NCI-H1092 treated with DMSO at 0.1 percent for 48 hours (cell line): ENCODE data around the gene EPC2.
"Not testable (repeated sequence)": the region's sequence is repeated elsewhere in the genome, so short reads cannot be mapped to it uniquely, and the experiment has no call there.

Experiments
- DNase-seq: peaks from one replicate; lab custom pipeline; 2025; lab: John Stamatoyannopoulos, UW

EPC2 gene

DNA sequence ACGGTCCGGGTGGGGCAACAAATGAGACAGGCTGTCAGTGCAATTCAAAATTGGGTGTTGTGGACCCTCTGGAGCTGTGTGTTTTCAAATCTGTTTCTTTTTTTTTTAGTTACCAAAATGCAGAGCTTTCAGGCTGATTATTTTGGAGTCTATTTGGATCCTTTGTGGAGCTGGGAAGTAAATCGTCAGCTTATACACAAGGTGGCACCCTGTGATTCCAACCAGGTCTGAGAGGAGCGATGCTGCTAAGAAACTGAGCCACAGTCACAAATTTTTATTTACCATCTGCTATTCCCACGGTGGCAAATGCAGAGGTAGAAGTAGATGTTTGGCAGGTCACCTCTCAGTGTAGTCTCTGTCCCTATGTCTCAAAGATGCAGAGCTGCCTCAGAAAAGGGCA lies 3.8 kb upstream of the EPC2 start:
- DNase-seq = peak; percentile 3

DNA sequence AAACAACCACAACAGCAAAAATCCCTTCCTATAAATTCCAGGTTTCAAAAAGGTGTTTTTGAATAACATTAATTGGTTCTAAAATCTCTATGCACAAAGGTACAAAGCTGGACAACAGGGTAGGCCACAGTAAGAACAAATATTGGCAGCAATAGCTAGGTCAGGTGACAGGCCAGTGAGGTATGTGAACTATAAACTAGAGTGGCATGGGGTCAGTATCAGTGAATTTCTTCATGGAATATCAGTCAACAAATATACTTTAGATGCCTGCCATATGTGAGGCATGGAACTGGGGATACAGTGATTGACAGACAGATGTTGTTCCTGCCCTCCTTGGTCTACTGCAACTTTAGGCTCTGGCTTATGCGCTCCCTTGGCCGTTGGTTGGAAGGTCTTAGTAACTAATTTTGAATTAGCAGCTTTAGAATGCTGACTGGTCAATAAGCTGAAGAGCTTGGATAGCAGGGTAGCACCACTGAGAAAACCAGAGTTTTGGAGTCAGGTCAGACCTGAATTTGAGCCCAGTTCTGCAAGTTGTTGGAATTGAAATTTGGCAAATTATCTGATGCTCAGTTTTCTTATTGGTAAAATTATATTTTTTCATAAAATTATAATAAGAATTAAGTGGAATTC lies 2.3 kb upstream of the EPC2 start:
- no peak for DNase-seq

DNA sequence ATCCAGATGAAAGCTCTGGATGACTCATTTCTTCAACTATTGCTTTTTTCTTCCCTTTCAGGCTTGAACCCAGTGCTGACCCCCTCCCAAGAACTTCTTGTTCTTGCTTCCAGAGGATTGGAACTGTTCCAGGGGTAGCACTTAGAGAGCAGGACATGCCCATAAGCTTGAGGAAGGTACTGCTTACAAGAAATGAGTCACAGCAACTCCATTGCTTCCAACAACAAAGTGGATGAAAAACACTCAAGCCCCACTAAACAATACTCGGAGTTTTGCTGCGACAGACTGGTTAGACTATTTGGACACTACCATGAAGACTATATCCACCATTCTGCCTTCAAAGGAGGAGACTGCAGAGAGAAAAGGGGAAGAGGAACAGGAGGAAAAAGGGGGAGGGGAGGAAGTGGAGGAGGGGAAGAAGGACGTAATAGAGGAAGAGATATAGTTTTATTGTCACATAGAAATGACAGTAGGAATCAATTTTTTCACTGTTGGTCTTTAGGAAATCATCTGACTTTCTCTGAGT lies 1.6 kb upstream of the EPC2 start:
- no peak for DNase-seq

DNA sequence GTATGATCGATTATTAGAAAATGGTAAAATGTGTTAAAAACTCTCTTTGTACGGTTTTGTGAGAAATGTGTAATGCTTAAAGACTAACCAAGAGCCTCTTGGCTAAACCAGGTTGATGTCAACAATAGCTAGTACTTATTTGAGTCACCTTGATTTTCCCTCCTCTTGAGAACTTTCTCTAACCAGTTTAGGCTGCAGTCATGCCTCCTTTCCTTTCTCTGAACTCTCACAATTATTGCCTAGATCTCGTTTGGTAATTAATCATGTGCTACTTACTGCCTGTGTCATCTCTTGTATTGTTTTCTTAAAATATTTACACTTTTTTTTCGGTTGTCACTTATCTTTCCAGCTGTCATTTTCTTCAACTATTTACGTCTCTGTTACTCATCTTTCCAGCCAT lies 1.1 kb upstream of the EPC2 start:
- DNase-seq = no peak

DNA sequence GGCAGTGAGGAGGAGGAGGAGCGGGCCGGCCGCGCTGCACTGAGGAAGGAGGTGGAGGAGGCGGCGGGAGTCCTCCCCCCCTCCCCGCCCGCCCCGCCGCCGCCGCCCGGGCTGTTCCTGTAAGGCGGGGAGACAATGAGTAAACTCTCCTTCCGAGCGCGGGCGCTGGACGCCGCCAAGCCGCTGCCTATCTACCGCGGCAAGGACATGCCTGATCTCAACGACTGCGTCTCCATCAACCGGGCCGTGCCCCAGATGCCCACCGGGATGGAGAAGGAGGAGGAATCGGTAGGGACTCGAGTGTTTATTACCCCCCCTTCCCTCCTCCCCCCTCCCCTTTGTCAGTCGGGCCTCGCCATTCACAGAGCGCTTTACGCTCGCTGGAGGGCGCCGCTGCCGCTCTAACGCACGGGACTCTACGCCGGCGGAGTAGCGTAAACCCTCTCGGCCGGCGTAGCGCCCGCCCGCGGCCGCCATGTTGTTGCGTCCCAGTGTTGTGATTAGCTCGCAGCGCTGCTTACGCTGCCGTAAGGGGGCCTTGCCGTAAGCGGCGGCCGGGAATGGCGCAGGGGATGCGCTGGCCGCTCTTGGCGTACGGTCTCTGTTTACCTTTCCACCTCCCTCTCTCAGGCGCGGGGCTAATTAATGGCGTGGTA lies 460 bp downstream of the EPC2 start:
- peak; percentile 89 for DNase-seq

DNA sequence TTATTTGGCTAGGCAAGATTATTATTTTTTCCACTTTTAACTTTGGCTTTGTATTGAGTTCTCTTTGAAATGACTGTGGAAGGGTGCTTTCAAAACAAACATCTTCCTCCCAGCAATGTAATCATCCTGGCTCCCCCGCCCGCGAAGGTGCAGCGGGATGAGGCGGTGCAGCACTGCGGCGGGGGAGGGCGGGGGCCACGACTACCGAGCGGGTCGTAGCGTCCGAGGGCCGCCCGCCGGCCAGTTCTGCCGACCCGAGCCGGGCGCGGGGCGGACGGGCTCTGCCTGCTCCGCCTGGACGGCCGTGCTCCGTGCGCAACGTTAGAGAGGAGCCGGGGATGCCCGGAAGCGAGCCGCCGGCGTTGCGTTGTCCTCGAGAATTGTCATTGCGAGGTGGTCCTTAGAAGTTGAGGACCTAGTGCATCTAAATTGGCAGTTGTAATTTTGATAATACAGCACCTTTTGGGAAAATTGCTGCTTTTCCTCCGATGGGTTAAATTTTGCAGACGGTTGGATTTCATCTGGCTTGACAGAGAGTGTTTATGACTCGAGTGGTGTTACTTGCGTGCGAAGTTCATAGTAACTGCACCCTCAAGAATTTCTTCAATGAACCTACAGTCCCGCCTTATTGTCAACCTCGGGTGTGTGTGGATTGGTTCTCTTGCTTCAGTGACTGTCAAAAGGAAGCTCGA lies 1.1 kb downstream of the EPC2 start:
- peak; percentile 48 for DNase-seq

DNA sequence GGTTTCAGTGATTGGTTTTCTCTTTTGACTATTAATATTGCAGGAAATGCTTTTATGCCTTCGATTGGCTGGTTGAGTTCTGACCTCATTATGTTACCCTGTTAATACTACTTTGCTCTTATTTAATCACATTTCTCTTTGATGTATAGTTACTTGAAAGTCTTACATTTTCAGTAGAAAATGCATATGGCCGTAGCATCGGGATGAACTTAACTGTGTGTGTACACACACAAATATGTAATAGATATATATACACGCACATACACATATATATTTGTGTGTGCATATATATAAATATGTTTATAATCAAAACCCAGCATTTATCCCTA lies 1.6 kb downstream of the EPC2 start:
- DNase-seq = no peak

DNA sequence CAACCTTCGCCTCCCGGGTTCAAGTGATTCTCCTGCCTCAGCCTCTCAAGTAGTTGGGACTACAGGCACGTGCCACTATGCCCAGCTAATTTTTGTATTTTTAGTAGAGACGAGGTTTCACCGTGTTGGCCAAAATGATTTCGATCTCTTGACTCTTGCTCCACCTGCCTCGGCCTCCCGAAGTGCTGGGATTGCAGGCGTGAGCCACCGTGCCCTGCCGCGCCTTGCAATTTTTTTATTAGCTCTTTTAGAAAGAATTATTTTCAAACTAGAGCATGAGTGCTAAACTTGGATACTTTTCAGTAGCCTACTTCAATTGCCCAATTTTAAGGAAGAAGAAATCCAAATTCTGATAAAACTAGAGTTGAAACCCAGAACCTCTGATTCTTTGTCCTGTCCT lies 3.2 kb downstream of the EPC2 start:
- DNase-seq = not testable (repeated sequence)

DNA sequence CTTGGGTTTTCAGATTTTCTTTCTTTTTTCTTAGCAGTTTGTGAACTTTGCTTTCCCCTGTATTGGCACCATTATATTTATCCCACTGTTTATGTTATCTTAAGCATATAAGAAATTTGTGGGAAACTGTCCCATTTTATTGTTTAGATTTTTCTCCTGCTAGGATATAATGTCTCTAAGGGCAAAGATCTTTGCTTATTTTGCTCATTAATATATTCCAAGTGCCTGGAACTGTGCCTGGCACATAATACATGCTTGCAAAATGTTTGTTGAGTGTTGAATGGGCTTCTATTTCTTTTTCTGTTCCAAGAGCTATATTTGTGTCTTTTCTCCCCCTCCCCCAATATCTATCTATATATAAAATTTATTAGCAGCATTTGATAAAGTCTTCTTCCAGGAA lies 5.4 kb downstream of the EPC2 start:
- DNase-seq = no peak

DNA sequence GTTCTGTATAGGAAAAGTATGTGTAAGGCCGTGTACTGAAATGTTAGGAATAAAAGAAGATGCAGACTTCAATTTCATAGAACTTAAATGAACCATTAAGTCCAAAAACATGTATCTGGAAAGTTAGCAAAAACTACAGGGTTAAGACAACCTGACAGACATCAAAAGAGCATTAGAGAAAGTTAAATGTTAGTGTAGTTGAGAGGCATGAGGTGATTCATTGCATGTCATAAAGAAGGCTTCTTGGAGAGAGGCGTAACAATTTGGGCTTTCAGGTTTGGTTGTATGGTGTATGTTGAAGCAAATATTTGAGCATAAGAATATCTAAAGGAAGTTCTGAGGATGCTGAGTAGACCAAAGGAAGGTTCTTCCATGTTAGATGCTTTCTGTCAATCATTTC lies 6.3 kb downstream of the EPC2 start:
- no peak for DNase-seq

DNA sequence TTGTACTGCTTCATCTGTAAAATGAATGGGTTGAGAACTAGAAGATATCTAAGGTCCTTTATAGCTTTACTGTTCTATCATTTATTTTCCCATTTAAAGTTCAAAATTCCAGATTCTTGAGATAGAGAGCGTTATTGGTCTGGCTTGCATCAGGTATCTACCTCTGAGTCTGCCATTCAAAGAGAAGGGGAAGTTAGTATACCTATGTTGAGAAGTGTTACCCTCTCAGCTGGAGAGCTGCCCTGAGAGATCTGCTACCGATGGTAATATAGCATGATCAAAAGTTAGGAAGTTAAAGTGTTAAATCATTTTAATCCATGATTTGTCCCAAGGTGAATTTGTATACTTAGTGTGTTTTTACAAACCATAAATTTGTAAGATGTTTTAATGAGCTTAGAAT lies 7.4 kb downstream of the EPC2 start:
- DNase-seq = no peak

DNA sequence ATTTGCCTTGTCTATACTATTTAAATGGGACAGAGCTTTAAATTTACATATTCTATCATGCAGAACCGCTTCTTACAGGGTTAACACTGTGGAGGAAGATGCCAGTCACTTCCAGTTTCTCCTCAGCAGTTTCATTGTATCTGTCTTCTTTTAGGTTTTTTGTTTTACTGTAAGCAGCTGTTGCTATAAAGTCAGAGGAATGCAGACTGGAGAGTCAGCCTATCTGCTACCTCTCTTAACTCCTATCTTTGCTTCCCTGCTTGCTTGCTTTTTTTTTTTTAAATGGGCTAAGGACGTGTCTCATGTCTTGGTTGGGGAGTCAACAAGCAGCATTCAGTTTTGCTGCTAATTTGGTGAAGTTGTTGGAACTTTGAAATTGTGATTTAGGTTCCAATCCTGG lies 8.9 kb downstream of the EPC2 start:
- DNase-seq = no peak

DNA sequence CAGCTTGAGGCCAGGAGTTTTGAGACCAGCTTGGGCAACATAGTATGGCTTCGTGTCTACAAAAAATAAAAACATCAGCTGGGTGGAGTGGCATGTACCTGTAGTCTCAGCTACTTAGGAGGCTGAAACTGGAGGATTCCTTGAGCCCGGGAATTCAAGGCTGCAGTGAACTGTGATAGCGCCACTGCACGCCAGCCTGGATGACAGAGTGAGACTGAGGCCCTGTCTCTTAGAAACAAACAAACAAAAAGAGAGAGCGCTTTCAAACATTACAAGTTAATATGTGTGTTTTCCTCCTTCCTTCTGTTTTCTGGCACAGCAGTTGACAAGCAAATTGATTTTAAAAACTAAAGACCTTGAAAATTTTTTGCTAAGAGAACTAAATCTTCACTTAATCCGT lies 9.9 kb downstream of the EPC2 start:
- no peak for DNase-seq

DNA sequence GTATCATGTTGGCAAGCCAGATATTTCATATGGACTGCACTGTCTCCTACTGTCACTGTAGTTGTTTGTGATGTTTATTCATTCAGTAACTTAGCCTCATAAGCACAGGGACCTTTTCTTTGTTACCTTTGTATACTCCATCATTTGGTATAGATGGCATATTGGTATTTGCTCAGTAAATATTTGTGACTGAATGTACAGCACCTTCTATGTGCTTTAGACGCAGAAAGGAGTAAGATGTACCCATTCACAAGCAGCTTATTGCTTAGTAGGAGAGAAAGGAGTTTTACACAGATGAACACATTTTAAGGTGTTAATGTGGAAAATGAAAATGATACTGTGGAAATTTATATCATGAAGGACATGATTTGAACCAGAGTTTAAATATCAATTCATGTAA lies 12.0 kb downstream of the EPC2 start:
- no peak for DNase-seq

DNA sequence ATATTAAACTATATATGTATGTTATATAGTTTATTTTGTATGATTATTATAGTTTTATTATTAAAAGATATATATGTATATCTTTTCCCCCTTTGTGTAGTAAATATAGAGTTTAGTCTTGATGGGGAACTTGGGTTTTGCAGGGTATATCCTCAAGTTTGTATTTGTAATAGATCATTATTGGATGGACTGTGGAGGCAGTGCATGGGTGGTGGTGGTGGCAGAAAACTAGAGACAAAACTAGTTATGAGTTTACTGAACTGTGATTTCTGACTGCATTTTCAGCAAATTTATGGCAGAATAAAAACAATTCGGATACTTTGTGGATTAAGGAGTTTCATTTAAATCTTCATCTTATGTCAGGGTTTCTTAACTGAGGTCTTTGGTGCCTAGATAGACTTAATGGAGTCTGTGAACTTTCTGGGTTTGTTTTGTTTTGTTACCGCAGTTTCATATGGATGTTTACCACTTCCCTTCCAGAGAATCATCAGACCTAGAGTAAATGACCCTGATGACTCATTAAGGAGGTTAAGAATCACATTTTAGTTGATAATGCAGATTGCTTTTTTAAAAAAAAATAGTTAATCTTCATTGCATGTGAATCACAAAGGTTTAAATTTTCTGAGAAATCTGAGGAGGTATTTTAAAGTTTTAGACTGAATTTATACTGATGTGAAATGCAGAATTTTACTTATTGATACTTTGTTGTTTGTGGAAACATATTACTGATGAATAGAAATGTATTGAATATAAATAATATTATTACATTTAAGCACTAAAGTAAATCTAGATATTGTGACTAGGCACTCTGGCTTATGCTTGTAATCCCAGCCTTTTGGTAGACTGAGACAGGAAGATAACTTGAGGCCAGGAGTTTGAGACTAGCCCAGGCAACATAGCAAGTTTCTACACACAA lies 14.5 kb downstream of the EPC2 start:
- no peak for DNase-seq

DNA sequence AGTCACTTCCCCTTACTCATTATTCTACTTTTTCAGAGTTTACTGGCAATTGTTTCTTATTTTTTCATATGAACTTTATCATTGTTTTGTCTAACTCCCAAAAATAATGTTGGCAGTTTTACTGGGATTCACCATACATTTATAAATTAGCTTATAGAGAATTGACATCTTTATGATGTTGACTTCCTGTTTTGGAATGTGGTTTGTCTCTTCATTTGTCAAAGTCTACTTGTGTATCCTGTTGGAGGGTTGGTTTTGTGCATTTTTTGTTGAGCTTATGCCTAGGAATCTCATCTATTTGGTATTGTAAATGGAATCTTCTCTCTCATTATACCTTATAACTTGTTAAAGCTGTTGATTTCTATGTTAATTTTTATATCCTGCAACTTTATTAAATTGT lies 16.4 kb downstream of the EPC2 start:
- DNase-seq = no peak

DNA sequence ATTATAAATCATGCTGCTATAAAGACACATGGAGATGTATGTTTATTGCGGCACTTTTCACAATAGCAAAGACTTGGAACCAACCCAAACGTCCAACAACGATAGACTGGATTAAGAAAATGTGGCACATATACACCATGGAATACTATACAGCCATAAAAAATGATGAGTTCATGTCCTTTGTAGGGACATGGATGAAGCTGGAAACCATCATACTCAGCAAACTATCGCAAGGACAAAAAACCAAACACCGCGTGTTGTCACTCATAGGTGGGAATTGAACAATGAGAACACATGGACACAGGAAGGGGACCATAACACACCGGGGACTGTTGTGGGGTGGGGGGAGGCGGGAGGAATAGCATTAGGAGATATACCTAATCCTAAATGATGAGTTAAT lies 17.8 kb downstream of the EPC2 start:
- not testable (repeated sequence) for DNase-seq

DNA sequence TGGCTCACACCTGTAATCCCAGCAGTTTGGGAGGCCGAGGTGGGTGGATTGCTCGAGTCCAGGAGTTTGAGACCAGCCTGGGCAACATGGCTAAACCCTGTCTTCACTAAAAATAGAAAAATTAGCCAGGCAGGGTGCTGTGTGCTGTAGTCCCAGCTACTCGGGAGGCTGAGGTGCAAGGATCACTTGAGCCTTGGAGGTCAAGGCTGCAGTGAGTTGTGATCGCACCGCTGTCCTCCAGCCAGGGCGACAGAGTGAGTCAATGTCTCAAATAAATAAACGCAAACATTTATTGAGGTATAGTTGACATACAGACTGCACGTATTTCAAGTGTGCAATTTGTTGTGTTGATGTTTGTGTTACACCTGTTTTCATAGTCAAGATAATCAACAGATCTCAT lies 19.7 kb downstream of the EPC2 start:
- DNase-seq = no peak

DNA sequence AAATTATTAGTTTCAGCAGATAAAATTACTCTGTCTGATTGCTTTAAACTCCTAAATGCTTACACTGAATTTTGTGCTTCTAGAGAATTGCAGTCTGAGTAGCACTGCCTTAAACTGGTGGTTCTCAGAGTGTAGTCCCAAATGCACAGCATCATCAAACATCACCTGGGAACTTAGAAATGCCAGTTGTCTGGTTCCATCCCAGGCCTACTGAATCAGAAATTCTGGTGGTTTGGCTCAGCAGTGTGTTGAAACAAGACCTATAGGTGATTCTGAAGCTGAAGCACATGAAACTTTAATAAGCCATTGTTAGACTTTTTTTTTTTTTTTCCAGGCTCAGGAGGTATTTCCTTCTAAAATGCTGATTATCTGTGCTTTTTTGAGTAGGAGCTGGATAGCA lies 22.0 kb downstream of the EPC2 start:
- no peak for DNase-seq

DNA sequence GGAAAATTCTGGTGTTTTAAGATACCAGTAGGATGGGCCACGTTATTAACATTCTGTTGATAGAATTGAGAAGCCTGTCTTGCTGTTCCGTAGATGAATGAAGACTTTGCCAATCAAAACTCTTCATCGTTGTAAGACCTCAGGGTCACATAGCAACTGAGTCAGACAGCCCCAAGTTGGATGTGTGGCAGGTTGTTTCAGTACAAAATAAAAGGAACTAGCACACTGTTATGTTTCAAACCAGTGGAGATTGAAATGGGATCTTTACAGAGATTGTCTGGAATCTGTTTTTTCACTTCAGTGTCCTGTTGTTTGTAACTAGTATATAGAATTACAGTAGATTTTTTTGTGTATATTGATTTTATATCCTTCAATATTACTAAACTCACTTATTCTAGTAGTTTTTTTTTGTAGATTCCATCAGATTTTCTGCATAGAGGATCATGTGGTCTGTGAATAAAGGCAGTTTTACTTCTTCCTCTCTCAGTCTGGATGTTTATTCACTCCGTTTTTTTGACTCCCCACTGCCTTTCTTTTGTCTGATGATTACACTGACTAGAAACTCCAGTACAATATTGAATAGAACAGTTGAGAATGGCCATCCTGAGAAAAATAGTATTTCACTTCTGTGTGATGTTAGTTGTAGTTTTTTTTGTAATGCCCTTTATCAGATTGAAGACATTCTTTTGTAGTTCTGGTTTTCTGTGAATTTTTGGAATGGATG lies 22.7 kb downstream of the EPC2 start:
- DNase-seq = no peak

DNA sequence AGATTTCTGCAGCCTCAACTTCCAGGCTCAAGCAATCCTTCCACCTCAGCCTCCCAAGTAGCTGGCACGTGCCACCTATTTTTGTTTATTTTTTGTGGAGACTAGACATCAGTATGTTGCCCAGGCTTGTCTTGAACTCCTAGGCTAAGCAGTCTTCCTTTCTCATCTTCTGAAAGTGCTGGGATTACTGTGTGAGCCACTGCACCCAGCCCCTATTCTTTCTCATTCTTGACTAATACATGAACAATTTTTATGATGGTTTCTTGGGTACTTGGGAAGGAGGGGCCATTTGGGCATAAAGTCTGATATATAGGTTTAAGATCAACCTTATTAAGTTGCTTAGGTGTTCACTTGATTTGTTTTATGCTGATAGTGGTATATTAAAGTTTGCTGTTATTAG lies 26.2 kb downstream of the EPC2 start:
- no peak for DNase-seq
